GM23338 (cell line): Measurements from ENCODE around the gene RELN. TPM values are rescaled to one million over a fixed set of nuclear protein-coding genes. Genes with fewer than 3 reads are reported as not detected.

ENCODE experiments used
- ATAC-seq: fragments of 200-7000 bp; cut with Tn5 transposase; 3 replicates; pipeline ENCODE4 v1.9.1; 2020
- DNase-seq: peaks from one replicate; pipeline ENCODE4 v3.0.0-alpha.2; 2015; ENCODE audit warnings: low spot score
- H2AFZ ChIP-seq: fragments of 200-600 bp; sonication (generic); 2 replicates; pipeline ENCODE4 v1.8.0; 2016; ENCODE audit warnings: antibody characterized with exemption, mild to moderate bottlenecking, moderate library complexity
- H3F3A ChIP-seq: fragments of 200-600 bp; sonication (generic); replicated peaks from 2 replicates; pipeline ENCODE4 v1.8.0; 2017; ENCODE audit warnings: antibody characterized with exemption, mixed run types, low read depth
- H3K27ac ChIP-seq: fragments of 200-600 bp; sonication (generic); 2 replicates; pipeline ENCODE4 v1.6.1; 2016; ENCODE audit warnings: low read depth
- H3K27me3 ChIP-seq: fragments of 200-600 bp; sonication (generic); 2 replicates; pipeline ENCODE4 v1.8.0; 2016; ENCODE audit warnings: mild to moderate bottlenecking, mixed run types, moderate library complexity; ENCODE audit not compliant: insufficient read depth
- H3K36me3 ChIP-seq: fragments of 200-600 bp; sonication (generic); 2 replicates; pipeline ENCODE4 v1.8.0; 2016; ENCODE audit warnings: mild to moderate bottlenecking; ENCODE audit not compliant: insufficient read depth
- H3K4me1 ChIP-seq: fragments of 200-600 bp; sonication (generic); 2 replicates; pipeline ENCODE4 v1.8.0; 2016; ENCODE audit warnings: mild to moderate bottlenecking, moderate library complexity; ENCODE audit not compliant: insufficient read depth
- H3K4me2 ChIP-seq: fragments of 200-600 bp; sonication (generic); 2 replicates; pipeline ENCODE4 v1.7.1; 2017; ENCODE audit warnings: mixed run types
- H3K4me3 ChIP-seq: fragments of 200-600 bp; sonication (generic); 2 replicates; pipeline ENCODE4 v1.6.1; 2016; ENCODE audit warnings: mixed run types
- H3K79me2 ChIP-seq: fragments of 200-600 bp; sonication (generic); replicated peaks from 2 replicates; pipeline ENCODE4 v1.8.0; 2017; ENCODE audit warnings: mild to moderate bottlenecking; ENCODE audit not compliant: insufficient read depth
- H3K9me2 ChIP-seq: fragments of 200-600 bp; sonication (generic); 2 replicates; pipeline ENCODE4 v1.8.0; 2017; ENCODE audit not compliant: insufficient read depth
- H4K20me1 ChIP-seq: fragments of 200-600 bp; sonication (generic); replicated peaks from 2 replicates; pipeline ENCODE4 v1.8.0; 2017; ENCODE audit warnings: mild to moderate bottlenecking; ENCODE audit not compliant: insufficient read depth
- H3K27ac Mint-ChIP-seq: 2 replicates; pipeline ENCODE4 v1.8.0; 2020; ENCODE audit warnings: inconsistent platforms, mild to moderate bottlenecking, moderate library complexity, mixed read lengths
- H3K27me3 Mint-ChIP-seq: 3 replicates; pipeline ENCODE4 v1.8.0; 2022; ENCODE audit warnings: low read depth, mild to moderate bottlenecking, moderate library complexity, mixed read lengths, inconsistent platforms; ENCODE audit not compliant: insufficient read depth, poor library complexity
- H3K36me3 Mint-ChIP-seq: 3 replicates; pipeline ENCODE4 v1.8.0; 2021; ENCODE audit warnings: low read depth, mild to moderate bottlenecking, inconsistent platforms, moderate library complexity, mixed read lengths
- H3K4me1 Mint-ChIP-seq: 3 replicates; pipeline ENCODE4 v1.8.0; 2020; ENCODE audit warnings: mild to moderate bottlenecking, inconsistent platforms, mixed read lengths
- H3K4me3 Mint-ChIP-seq: 3 replicates; pipeline ENCODE4 v1.8.0; 2021; ENCODE audit warnings: moderate library complexity, mild to moderate bottlenecking, inconsistent platforms, mixed read lengths
- H3K9me3 Mint-ChIP-seq: 3 replicates; pipeline ENCODE4 v1.8.0; 2020; ENCODE audit warnings: moderate library complexity, mild to moderate bottlenecking, inconsistent platforms, mixed read lengths
- CREB1 ChIP-seq: fragments of 250-450 bp; sonication (Bioruptor Pico); IDR thresholded peaks from 2 replicates; pipeline ENCODE4 v1.5.0; 2020; ENCODE audit warnings: low read depth, mild to moderate bottlenecking, moderate library complexity
- CTCF ChIP-seq, 2 experiments: fragments of 200-600 bp in 1 of 2; sonication (generic) in 1 of 2; conservative IDR thresholded peaks; 2 replicates each; pipeline versions ENCODE4 v1.5.1 to v1.6.1; 2016 to 2017; ENCODE audit warnings: antibody characterized with exemption in 2 of 2, low read depth in 2 of 2, mild to moderate bottlenecking in 2 of 2, moderate library complexity in 1 of 2
- EZH2 ChIP-seq: fragments of 200-600 bp; sonication (generic); IDR thresholded peaks from one replicate; pipeline ENCODE4 v1.8.0; 2017; ENCODE audit warnings: antibody characterized with exemption, mild to moderate bottlenecking, low read depth; ENCODE audit not compliant: unreplicated experiment
- EZH2phosphoT487 ChIP-seq: fragments of 200-600 bp; sonication (generic); IDR thresholded peaks from one replicate; pipeline ENCODE4 v1.8.1; 2018; ENCODE audit warnings: antibody characterized with exemption; ENCODE audit not compliant: unreplicated experiment
- NANOG ChIP-seq: IDR thresholded peaks from 2 replicates; pipeline ENCODE4 v1.6.1; 2016; ENCODE audit warnings: antibody characterized with exemption, borderline replicate concordance
- POLR2AphosphoS5 ChIP-seq: IDR thresholded peaks from 2 replicates; pipeline ENCODE4 v1.6.1; 2016; ENCODE audit warnings: antibody characterized with exemption, low read depth
- REST ChIP-seq: IDR thresholded peaks from one replicate; pipeline ENCODE4 v1.6.1; 2018; ENCODE audit warnings: antibody characterized with exemption; ENCODE audit not compliant: unreplicated experiment
- STAT1 ChIP-seq: IDR thresholded peaks from one replicate; pipeline ENCODE4 v1.6.1; 2016; ENCODE audit warnings: antibody characterized with exemption; ENCODE audit not compliant: unreplicated experiment
- ZNF114 ChIP-seq: fragments of 250-450 bp; sonication (Bioruptor Pico); IDR thresholded peaks from 2 replicates; pipeline ENCODE4 v1.5.0; 2020; ENCODE audit warnings: mild to moderate bottlenecking, moderate library complexity
- ZNF331 ChIP-seq: fragments of 250-450 bp; sonication (Bioruptor Pico); IDR thresholded peaks from 2 replicates; pipeline ENCODE4 v1.5.0; 2020; ENCODE audit warnings: low read depth, mild to moderate bottlenecking, moderate library complexity
- polyA plus RNA-seq: library from polyadenylated mRNA; unstranded; fragments of >200 nt; fragmentation: Nextera tagmentation; extraction: Ambion mirVana; gene quantifications from 2 replicates; pipeline ENCODE4 v1.2.1, GENCODE V29; 2016
- total RNA-seq: library from RNA; depleted of rRNA; stranded (reverse); fragments of >200 nt; shearing (Covaris generic); gene quantifications from 2 replicates; pipeline ENCODE4 v1.2.3, GENCODE V29; 2014
- TF ChIP-seq, protein P1 (sequence below): IDR thresholded peaks from 2 replicates; pipeline ENCODE4 v1.6.1; 2016; ENCODE audit warnings: antibody characterized with exemption

Gene RELN
- total and polyA plus RNA-seq, 2 experiments from 2014 or later, result 0.10 to 0.76 TPM

- H3K4me1 Mint-ChIP-seq, result no peaks in the 10 kb centered on the region
- no peak for ATAC-seq
- DNase-seq, result no peak
Measured at GRCh38 chr7:103727982-103728610, 261.4 kb downstream of the RELN start.

GRCh38 chr7:103719070-103719469 lies 270.4 kb downstream of the RELN start:
- Histone ChIP-seq H3K4me1 (no peaks in the 10 kb centered on the region; the same call in 1 of the 2 replicates), H3K27me3 (no peaks in the 10 kb centered on the region), H3K9me2 (no peaks in the 10 kb centered on the region), H3K27ac (no peak overlapping the region), H3K79me2 (no peaks in the 10 kb centered on the region), H4K20me1 (no peaks in the 10 kb centered on the region), H3K36me3 (no peaks in the 10 kb centered on the region), H3K4me2 (no peak overlapping the region), H3F3A (no peaks in the 10 kb centered on the region), H2AFZ (no peak overlapping the region), H3K4me3 (no peak overlapping the region)
- H3K27me3 Mint-ChIP-seq, result no peaks in the 10 kb centered on the region
- no peaks in the 10 kb centered on the region for H3K9me3 Mint-ChIP-seq
- H3K4me1 Mint-ChIP-seq, result no peaks in the 10 kb centered on the region; the same call in 2 of the 3 replicates
- no peak for DNase-seq
- 0 out of 2 replicates have a peak overlapping the region, but pooled peaks have one; percentile 34 for H3K27ac Mint-ChIP-seq
- H3K4me3 Mint-ChIP-seq, result no peak overlapping the region
- H3K36me3 Mint-ChIP-seq, result no peaks in the 10 kb centered on the region
- no peak for ATAC-seq
- TF ChIP-seq EZH2 (no peak), NANOG (no peak), STAT1 (no peak), ZNF114 (CRISPR knock-in tag) (no peak), CREB1 (CRISPR knock-in tag) (no peak), EZH2phosphoT487 (no peak), ZNF331 (no peak), REST (no peak), POLR2AphosphoS5 (no peak)
- TF ChIP-seq, protein P1, sequence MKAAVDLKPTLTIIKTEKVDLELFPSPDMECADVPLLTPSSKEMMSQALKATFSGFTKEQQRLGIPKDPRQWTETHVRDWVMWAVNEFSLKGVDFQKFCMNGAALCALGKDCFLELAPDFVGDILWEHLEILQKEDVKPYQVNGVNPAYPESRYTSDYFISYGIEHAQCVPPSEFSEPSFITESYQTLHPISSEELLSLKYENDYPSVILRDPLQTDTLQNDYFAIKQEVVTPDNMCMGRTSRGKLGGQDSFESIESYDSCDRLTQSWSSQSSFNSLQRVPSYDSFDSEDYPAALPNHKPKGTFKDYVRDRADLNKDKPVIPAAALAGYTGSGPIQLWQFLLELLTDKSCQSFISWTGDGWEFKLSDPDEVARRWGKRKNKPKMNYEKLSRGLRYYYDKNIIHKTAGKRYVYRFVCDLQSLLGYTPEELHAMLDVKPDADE, result no peak

More at GRCh38 chr7:103727982-103728610, 261.4 kb downstream of the RELN start:
- no peaks in the 10 kb centered on the region for H4K20me1 ChIP-seq
- H3K27ac ChIP-seq, result no peak overlapping the region
- H3K9me2 ChIP-seq, result no peaks in the 10 kb centered on the region
- no peaks in the 10 kb centered on the region for H3F3A ChIP-seq
- H3K4me3 Mint-ChIP-seq, result no peak overlapping the region
- H3K27ac Mint-ChIP-seq, result no peak overlapping the region
- H3K36me3 ChIP-seq, result no peaks in the 10 kb centered on the region
- no peaks in the 10 kb centered on the region for H3K27me3 Mint-ChIP-seq
- H3K79me2 ChIP-seq, result no peaks in the 10 kb centered on the region
- H3K27me3 ChIP-seq, result no peaks in the 10 kb centered on the region
- TF ChIP-seq POLR2AphosphoS5 (no peak), CTCF (conservative IDR thresholded peaks at IDR 0.05; ENCODE audit: low read depth in 2 of 2) (no peak)
- no peak overlapping the region for H3K4me2 ChIP-seq
- H2AFZ ChIP-seq, result no peak overlapping the region
- H3K4me1 ChIP-seq, result no peaks in the 10 kb centered on the region
- H3K9me3 Mint-ChIP-seq, result no peaks in the 10 kb centered on the region
- H3K36me3 Mint-ChIP-seq, result no peaks in the 10 kb centered on the region
- no peak overlapping the region for H3K4me3 ChIP-seq
